Measurements from ENCODE around the gene TLNRD1.

DNA sequence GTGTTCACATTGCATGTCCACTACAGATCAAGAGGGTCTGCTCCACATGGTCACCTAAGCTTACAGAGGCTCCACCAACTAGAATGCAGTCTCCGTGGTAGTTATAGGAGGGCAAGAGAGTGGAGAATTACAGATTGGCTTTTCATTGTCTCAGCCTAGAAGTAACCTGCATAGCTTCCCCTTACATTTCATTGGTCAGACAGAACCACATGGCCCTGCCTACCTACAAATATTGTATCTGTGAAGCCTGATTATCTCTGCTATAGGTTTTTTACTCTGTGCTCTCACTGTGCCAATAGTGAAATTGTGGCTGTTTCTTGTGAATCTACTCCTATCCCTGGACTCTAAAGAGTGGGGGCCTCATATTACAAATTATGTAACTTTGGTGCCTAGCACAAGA, 2.5 kb upstream of the TLNRD1 start:
- TF ChIP-seq POLR2A (IDR thresholded peaks at IDR 0.05) = no peak
- TF ChIP-seq, protein P1, sequence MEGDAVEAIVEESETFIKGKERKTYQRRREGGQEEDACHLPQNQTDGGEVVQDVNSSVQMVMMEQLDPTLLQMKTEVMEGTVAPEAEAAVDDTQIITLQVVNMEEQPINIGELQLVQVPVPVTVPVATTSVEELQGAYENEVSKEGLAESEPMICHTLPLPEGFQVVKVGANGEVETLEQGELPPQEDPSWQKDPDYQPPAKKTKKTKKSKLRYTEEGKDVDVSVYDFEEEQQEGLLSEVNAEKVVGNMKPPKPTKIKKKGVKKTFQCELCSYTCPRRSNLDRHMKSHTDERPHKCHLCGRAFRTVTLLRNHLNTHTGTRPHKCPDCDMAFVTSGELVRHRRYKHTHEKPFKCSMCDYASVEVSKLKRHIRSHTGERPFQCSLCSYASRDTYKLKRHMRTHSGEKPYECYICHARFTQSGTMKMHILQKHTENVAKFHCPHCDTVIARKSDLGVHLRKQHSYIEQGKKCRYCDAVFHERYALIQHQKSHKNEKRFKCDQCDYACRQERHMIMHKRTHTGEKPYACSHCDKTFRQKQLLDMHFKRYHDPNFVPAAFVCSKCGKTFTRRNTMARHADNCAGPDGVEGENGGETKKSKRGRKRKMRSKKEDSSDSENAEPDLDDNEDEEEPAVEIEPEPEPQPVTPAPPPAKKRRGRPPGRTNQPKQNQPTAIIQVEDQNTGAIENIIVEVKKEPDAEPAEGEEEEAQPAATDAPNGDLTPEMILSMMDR (IDR thresholded peaks at IDR 0.05) = no peak
